Measurements from ENCODE around the gene RUNX2.
A peak's percentile ranks its signal among the peaks of the same experiment; 100 is the strongest.
"Not testable (repeated sequence)": the region's sequence is repeated elsewhere in the genome, so short reads cannot be mapped to it uniquely, and the experiment has no call there.

The RUNX2 gene

GRCh38 chr6:45457141-45457540 lies 129.0 kb downstream of the RUNX2 start:
- no peak for DNase-seq (ENCODE audit: low spot score)

DNA sequence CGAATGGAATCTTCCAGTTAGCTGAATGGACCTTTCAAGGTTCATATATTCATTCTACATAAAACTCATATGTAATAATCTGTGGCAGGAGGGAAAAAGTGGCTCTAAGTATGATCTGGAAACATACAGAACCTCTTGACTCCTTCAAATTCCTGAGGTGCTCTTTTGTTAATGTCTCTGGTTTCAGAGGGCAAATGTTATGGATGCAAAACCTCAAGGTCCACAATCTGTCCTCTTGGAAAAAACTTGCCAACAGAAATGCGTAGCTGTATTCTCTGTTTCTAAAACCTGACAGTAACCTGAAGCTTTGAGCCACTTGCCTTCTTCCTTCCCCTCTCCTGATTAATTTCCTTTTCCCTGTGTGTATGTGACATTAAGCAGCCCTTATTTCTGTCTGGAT lies 130.5 kb downstream of the RUNX2 start:
- DNase-seq (ENCODE audit: low spot score), result no peak

DNA sequence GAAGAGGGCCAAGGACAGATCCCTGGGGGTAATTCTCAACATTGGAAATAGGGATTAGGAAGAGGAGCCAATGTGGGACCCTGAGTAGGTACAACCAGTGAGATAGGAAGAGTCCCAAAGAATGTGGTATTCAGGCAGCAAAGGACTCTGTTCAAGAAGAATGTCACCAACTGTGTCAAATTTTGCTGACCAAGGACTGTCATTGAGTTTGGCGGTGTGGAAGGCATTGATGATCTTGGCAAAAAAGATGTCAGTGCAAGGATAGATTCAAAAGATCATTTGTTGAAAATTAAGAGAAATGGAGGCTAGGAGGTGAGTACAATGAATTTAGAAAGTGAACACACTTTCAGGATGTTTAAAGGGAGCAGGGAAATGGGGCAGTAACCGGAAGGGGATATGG lies 132.0 kb downstream of the RUNX2 start:
- no peak for DNase-seq (ENCODE audit: low spot score)

GRCh38 chr6:45461486-45461885 lies 133.4 kb downstream of the RUNX2 start:
- DNase-seq (ENCODE audit: low spot score), result no peak

GRCh38 chr6:45462190-45463134 lies 134.3 kb downstream of the RUNX2 start:
- no peak for DNase-seq (ENCODE audit: low spot score)

DNA sequence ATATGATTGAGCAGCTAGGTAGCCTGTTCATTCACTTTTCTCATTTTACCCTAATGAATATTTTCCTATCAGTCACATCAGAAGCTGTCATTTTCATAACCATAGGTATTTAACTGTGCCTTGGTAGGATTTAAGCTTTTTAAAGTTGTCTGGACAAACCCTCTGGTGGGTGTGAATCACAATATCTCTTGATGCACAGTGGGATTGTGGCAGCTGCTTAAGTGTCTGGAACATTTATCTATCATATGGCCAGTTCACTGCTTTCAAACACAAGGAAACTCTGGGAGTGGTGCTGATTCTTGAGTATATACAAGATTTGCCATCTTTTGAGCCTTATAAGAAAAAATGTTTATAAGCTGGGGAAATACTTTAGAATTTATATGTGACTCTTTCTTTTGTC lies 136.6 kb downstream of the RUNX2 start:
- no peak for DNase-seq (ENCODE audit: low spot score)

- DNase-seq (ENCODE audit: low spot score), result no peak
Observed at GRCh38 chr6:45466686-45467085, 138.6 kb downstream of the RUNX2 start.

- DNase-seq (ENCODE audit: low spot score), result not testable (repeated sequence)
Observed at GRCh38 chr6:45467417-45467816, 139.3 kb downstream of the RUNX2 start.

DNA sequence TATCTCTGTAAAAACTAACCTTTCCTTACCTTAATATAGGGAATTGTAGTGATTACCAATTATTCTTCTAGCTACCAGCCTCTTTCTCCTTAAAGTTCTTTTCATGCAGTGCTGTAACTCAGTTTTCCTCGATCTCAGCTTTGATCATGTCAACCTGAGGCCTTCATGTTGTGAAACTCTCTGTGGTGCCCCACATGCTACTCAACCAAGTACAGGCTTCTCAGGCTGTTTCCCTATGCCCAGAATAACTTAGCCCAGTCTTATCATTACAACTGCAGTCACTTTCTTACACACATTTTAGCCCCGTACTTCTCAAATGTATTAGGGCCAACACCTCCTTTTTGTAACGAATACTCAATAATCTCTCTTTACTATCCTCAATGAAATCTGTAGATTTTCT lies 139.7 kb downstream of the RUNX2 start:
- no peak for DNase-seq (ENCODE audit: low spot score)

GRCh38 chr6:45469663-45470062 lies 141.5 kb downstream of the RUNX2 start:
- DNase-seq (ENCODE audit: low spot score), result no peak

DNA sequence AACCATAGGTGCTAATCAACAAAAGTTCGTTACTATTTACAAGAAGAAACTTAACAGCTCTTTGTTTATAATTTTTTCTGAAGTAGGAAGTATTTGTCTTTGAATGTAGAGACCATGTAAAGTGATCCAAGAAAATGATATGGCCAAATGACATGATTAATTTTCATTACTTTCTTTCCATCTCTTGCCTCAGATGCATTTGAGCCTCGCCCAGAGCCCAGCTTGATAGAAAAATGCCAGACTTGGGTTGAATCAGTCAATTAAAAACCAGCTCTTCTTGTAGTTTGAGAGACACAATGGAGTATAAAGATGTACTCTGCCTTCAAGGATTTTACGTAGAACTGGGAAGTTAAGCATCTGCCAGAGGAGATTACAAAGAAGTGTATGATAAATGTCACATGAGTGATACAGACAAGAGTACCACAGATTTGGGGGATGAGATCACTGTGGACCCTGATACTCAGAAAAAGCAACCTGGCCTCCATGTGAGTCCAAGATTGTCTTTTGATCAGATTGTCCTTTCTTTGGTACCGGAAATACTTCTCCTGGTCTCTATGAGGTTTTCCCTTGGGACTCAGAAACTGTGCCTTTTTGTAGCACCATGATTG lies 142.1 kb downstream of the RUNX2 start:
- DNase-seq (ENCODE audit: low spot score), result no peak

GRCh38 chr6:45472382-45472781 lies 144.3 kb downstream of the RUNX2 start:
- peak; percentile 72 for DNase-seq (ENCODE audit: low spot score)

- peak; percentile 14 for DNase-seq (ENCODE audit: low spot score)
Observed at GRCh38 chr6:45473121-45473993, 145.2 kb downstream of the RUNX2 start.

DNA sequence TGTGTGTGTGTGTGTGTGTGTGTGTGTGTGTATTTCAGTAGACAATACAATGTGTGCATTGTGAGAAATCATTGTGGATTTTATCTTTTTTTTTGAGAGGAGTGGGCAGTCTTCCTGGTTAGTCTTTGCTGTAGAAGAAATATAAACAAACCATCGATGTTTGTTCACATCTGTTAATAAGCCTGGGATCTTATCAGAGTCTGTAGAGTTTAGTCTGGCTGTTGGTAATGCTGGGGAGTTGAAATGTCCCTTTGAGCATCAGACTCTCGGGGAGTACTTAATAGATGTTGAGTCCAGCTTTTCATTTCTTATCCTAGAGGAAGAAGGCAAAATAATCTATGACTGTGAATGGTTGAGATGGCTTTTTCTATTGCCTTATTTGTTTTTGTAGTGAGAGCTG lies 146.2 kb downstream of the RUNX2 start:
- DNase-seq (ENCODE audit: low spot score), result peak; percentile 16

- peak; percentile 85 for DNase-seq (ENCODE audit: low spot score)
Observed at GRCh38 chr6:45476341-45476740, 148.2 kb downstream of the RUNX2 start.

GRCh38 chr6:45477278-45477677 lies 149.1 kb downstream of the RUNX2 start:
- DNase-seq (ENCODE audit: low spot score), result no peak

GRCh38 chr6:45477790-45478189 lies 149.7 kb downstream of the RUNX2 start:
- no peak for DNase-seq (ENCODE audit: low spot score)

GRCh38 chr6:45478240-45478639 lies 150.1 kb downstream of the RUNX2 start:
- DNase-seq (ENCODE audit: low spot score), result no peak

GRCh38 chr6:45479834-45480751 lies 152.0 kb downstream of the RUNX2 start:
- peak; percentile 57 for DNase-seq (ENCODE audit: low spot score)

DNA sequence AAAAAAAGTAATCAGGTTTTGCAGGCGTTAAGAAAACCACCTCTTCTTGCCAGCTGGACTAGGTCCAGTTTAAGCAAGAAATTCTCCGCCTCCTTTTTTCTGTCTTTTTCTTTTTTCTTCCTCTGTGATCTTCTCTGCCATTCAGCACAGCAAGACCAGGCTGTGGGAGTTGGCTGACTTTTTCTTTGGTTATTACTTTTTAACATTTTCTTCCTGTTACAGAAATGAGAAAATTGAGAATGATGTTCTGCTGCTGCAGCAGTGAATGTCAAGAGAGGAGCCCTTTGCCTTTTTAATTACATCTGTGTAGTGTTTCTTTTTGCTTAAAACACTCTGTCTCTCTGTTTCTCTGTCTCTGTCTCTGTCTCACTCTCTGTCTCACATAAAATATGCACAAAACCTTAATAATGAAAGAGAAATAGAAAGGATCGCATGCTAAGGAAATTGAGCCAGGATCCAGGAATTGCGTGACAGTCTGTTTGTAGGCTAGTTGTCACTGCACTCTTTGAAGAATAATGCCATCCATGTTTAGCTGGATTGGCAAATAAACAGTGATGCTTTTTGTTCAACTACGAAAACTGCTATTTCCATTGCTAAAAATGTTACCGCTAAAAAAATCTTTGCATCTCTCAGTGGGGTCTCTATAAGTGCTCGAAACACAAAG lies 152.8 kb downstream of the RUNX2 start:
- peak; percentile 75 for DNase-seq (ENCODE audit: low spot score)

GRCh38 chr6:45483021-45483420 lies 154.9 kb downstream of the RUNX2 start:
- peak; percentile 17 for DNase-seq (ENCODE audit: low spot score)
